Duodenal mucosa (tissue), 2 donors: ENCODE results near the gene CKMT2.

Experiments used
- H3K27ac ChIP-seq: one replicate; pipeline ENCODE4 v1.7.0; 2013; ENCODE audit warnings: low read depth, low read length
- H3K27me3 ChIP-seq, 2 donors: one replicate each; pipeline ENCODE4 v1.7.0; 2013; ENCODE audit warnings: low read length in 2 of 2, control low read depth in 1 of 2; ENCODE audit not compliant: insufficient read depth in 2 of 2, control insufficient read depth in 1 of 2
- H3K36me3 ChIP-seq, 2 donors: one replicate each; pipeline ENCODE4 v1.7.0; 2013; ENCODE audit warnings: low read length in 2 of 2, control low read depth in 1 of 2; ENCODE audit not compliant: insufficient read depth in 2 of 2, control insufficient read depth in 1 of 2
- H3K4me1 ChIP-seq, 2 donors: one replicate each; pipeline ENCODE4 v1.7.0; 2013; ENCODE audit warnings: low read length in 2 of 2, control low read depth in 1 of 2; ENCODE audit not compliant: insufficient read depth in 2 of 2, control insufficient read depth in 1 of 2
- H3K4me3 ChIP-seq, 2 donors: one replicate each; pipeline ENCODE4 v1.7.0; 2013; ENCODE audit warnings: low read length in 2 of 2, low read depth in 1 of 2
- H3K9ac ChIP-seq, 2 donors: one replicate each; pipeline ENCODE4 v1.7.0; 2013; ENCODE audit warnings: low read length in 2 of 2, low read depth in 1 of 2
- H3K9me3 ChIP-seq, 2 donors: one replicate each; pipeline ENCODE4 v1.7.0; 2013; ENCODE audit warnings: low read length in 2 of 2, control low read depth in 1 of 2; ENCODE audit not compliant: control insufficient read depth in 1 of 2

Gene CKMT2

DNA sequence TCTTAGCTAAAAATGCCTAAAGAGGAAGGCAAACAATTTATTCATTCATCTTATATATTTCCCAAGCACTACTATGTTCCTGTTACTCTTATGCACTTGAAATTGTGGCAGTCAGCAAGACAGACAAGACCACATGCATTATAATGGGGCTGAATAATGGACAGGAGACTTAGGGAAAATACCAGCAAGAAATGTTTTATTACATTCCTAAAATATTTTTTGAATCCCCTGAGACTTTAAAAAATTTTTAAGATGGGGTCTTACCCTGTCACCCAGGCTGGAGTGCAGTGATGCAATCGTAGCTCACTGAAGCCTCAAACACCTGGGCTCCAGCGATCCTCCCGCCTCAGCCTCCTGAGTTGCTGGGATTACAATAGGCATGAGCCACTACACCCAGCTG is 81.5 kb downstream of the CKMT2 start:
- no peak overlapping the region for H3K9ac ChIP-seq
- no peak overlapping the region for H3K27ac ChIP-seq
- peaks cover 8 to 30% of the 10 kb centered on the region in 2 donors for H3K36me3 ChIP-seq
- H3K9me3 ChIP-seq: no peaks in the 10 kb centered on the region
- H3K27me3 ChIP-seq: no peaks in the 10 kb centered on the region
- no peak overlapping the region for H3K4me3 ChIP-seq
- no peaks in the 10 kb centered on the region for H3K4me1 ChIP-seq

GRCh38 chr5:81315336-81315735 is 82.2 kb downstream of the CKMT2 start:
- Histone ChIP-seq H3K9me3 (no peaks in the 10 kb centered on the region), H3K36me3 (peaks cover 8 to 30% of the 10 kb centered on the region in 2 donors), H3K4me3 (no peak overlapping the region), H3K27ac (no peak overlapping the region), H3K9ac (no peak overlapping the region), H3K4me1 (no peaks in the 10 kb centered on the region), H3K27me3 (no peaks in the 10 kb centered on the region)

DNA sequence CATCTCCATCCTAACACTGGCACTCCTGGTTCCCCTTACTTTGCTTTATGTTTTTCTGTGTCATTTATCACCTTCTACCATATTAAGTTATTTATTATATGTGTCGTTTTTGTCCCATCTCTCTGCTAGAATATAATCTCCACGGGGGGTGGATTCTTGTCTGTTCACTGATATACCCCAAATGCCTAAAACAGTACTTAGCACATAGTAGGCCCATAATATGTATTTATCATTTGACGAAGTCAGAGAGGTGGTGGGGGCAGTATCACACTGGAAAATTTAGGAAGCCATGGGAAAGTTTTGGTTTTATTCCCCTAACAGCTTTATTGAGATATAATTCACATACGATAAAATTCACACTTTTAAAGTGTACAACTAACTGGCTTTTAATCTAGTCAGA is 82.7 kb downstream of the CKMT2 start:
- H3K9ac ChIP-seq: no peak overlapping the region
- no peaks in the 10 kb centered on the region for H3K27me3 ChIP-seq
- no peaks in the 10 kb centered on the region for H3K9me3 ChIP-seq
- no peak overlapping the region for H3K27ac ChIP-seq
- H3K36me3 ChIP-seq: peaks cover 8 to 26% of the 10 kb centered on the region in 2 donors
- H3K4me3 ChIP-seq: no peak overlapping the region
- no peaks in the 10 kb centered on the region for H3K4me1 ChIP-seq
